GM23338 (cell line): Measurements from ENCODE around the gene LRMDA. TPM values are rescaled to one million over a fixed set of nuclear protein-coding genes. Genes with fewer than 3 reads are reported as not detected.

Experiments used
- ATAC-seq: fragments of 200-7000 bp; cut with Tn5 transposase; 3 replicates; pipeline ENCODE4 v1.9.1; 2020
- DNase-seq: peaks from one replicate; pipeline ENCODE4 v3.0.0-alpha.2; 2015; ENCODE audit warnings: low spot score
- H2AFZ ChIP-seq: fragments of 200-600 bp; sonication (generic); 2 replicates; pipeline ENCODE4 v1.8.0; 2016; ENCODE audit warnings: antibody characterized with exemption, mild to moderate bottlenecking, moderate library complexity
- H3F3A ChIP-seq: fragments of 200-600 bp; sonication (generic); replicated peaks from 2 replicates; pipeline ENCODE4 v1.8.0; 2017; ENCODE audit warnings: antibody characterized with exemption, mixed run types, low read depth
- H3K27ac ChIP-seq: fragments of 200-600 bp; sonication (generic); 2 replicates; pipeline ENCODE4 v1.6.1; 2016; ENCODE audit warnings: low read depth
- H3K27me3 ChIP-seq: fragments of 200-600 bp; sonication (generic); 2 replicates; pipeline ENCODE4 v1.8.0; 2016; ENCODE audit warnings: mild to moderate bottlenecking, mixed run types, moderate library complexity; ENCODE audit not compliant: insufficient read depth
- H3K36me3 ChIP-seq: fragments of 200-600 bp; sonication (generic); 2 replicates; pipeline ENCODE4 v1.8.0; 2016; ENCODE audit warnings: mild to moderate bottlenecking; ENCODE audit not compliant: insufficient read depth
- H3K4me1 ChIP-seq: fragments of 200-600 bp; sonication (generic); 2 replicates; pipeline ENCODE4 v1.8.0; 2016; ENCODE audit warnings: mild to moderate bottlenecking, moderate library complexity; ENCODE audit not compliant: insufficient read depth
- H3K4me2 ChIP-seq: fragments of 200-600 bp; sonication (generic); 2 replicates; pipeline ENCODE4 v1.7.1; 2017; ENCODE audit warnings: mixed run types
- H3K4me3 ChIP-seq: fragments of 200-600 bp; sonication (generic); 2 replicates; pipeline ENCODE4 v1.6.1; 2016; ENCODE audit warnings: mixed run types
- H3K79me2 ChIP-seq: fragments of 200-600 bp; sonication (generic); replicated peaks from 2 replicates; pipeline ENCODE4 v1.8.0; 2017; ENCODE audit warnings: mild to moderate bottlenecking; ENCODE audit not compliant: insufficient read depth
- H3K9me2 ChIP-seq: fragments of 200-600 bp; sonication (generic); 2 replicates; pipeline ENCODE4 v1.8.0; 2017; ENCODE audit not compliant: insufficient read depth
- H4K20me1 ChIP-seq: fragments of 200-600 bp; sonication (generic); replicated peaks from 2 replicates; pipeline ENCODE4 v1.8.0; 2017; ENCODE audit warnings: mild to moderate bottlenecking; ENCODE audit not compliant: insufficient read depth
- H3K27ac Mint-ChIP-seq: 2 replicates; pipeline ENCODE4 v1.8.0; 2020; ENCODE audit warnings: inconsistent platforms, mild to moderate bottlenecking, moderate library complexity, mixed read lengths
- H3K27me3 Mint-ChIP-seq: 3 replicates; pipeline ENCODE4 v1.8.0; 2022; ENCODE audit warnings: low read depth, mild to moderate bottlenecking, moderate library complexity, mixed read lengths, inconsistent platforms; ENCODE audit not compliant: insufficient read depth, poor library complexity
- H3K36me3 Mint-ChIP-seq: 3 replicates; pipeline ENCODE4 v1.8.0; 2021; ENCODE audit warnings: low read depth, mild to moderate bottlenecking, inconsistent platforms, moderate library complexity, mixed read lengths
- H3K4me1 Mint-ChIP-seq: 3 replicates; pipeline ENCODE4 v1.8.0; 2020; ENCODE audit warnings: mild to moderate bottlenecking, inconsistent platforms, mixed read lengths
- H3K4me3 Mint-ChIP-seq: 3 replicates; pipeline ENCODE4 v1.8.0; 2021; ENCODE audit warnings: moderate library complexity, mild to moderate bottlenecking, inconsistent platforms, mixed read lengths
- H3K9me3 Mint-ChIP-seq: 3 replicates; pipeline ENCODE4 v1.8.0; 2020; ENCODE audit warnings: moderate library complexity, mild to moderate bottlenecking, inconsistent platforms, mixed read lengths
- CREB1 ChIP-seq: fragments of 250-450 bp; sonication (Bioruptor Pico); IDR thresholded peaks from 2 replicates; pipeline ENCODE4 v1.5.0; 2020; ENCODE audit warnings: low read depth, mild to moderate bottlenecking, moderate library complexity
- CTCF ChIP-seq, 2 experiments: fragments of 200-600 bp in 1 of 2; sonication (generic) in 1 of 2; conservative IDR thresholded peaks; 2 replicates each; pipeline versions ENCODE4 v1.5.1 to v1.6.1; 2016 to 2017; ENCODE audit warnings: antibody characterized with exemption in 2 of 2, low read depth in 2 of 2, mild to moderate bottlenecking in 2 of 2, moderate library complexity in 1 of 2
- ETS1 ChIP-seq: IDR thresholded peaks from 2 replicates; pipeline ENCODE4 v1.6.1; 2016; ENCODE audit warnings: antibody characterized with exemption
- EZH2 ChIP-seq: fragments of 200-600 bp; sonication (generic); IDR thresholded peaks from one replicate; pipeline ENCODE4 v1.8.0; 2017; ENCODE audit warnings: antibody characterized with exemption, mild to moderate bottlenecking, low read depth; ENCODE audit not compliant: unreplicated experiment
- EZH2phosphoT487 ChIP-seq: fragments of 200-600 bp; sonication (generic); IDR thresholded peaks from one replicate; pipeline ENCODE4 v1.8.1; 2018; ENCODE audit warnings: antibody characterized with exemption; ENCODE audit not compliant: unreplicated experiment
- JUNB ChIP-seq: IDR thresholded peaks from one replicate; pipeline ENCODE4 v1.6.1; 2016; ENCODE audit warnings: antibody characterized with exemption; ENCODE audit not compliant: unreplicated experiment
- NANOG ChIP-seq: IDR thresholded peaks from 2 replicates; pipeline ENCODE4 v1.6.1; 2016; ENCODE audit warnings: antibody characterized with exemption, borderline replicate concordance
- POLR2AphosphoS5 ChIP-seq: IDR thresholded peaks from 2 replicates; pipeline ENCODE4 v1.6.1; 2016; ENCODE audit warnings: antibody characterized with exemption, low read depth
- REST ChIP-seq: IDR thresholded peaks from one replicate; pipeline ENCODE4 v1.6.1; 2018; ENCODE audit warnings: antibody characterized with exemption; ENCODE audit not compliant: unreplicated experiment
- STAT1 ChIP-seq: IDR thresholded peaks from one replicate; pipeline ENCODE4 v1.6.1; 2016; ENCODE audit warnings: antibody characterized with exemption; ENCODE audit not compliant: unreplicated experiment
- ZNF114 ChIP-seq: fragments of 250-450 bp; sonication (Bioruptor Pico); IDR thresholded peaks from 2 replicates; pipeline ENCODE4 v1.5.0; 2020; ENCODE audit warnings: mild to moderate bottlenecking, moderate library complexity
- ZNF331 ChIP-seq: fragments of 250-450 bp; sonication (Bioruptor Pico); IDR thresholded peaks from 2 replicates; pipeline ENCODE4 v1.5.0; 2020; ENCODE audit warnings: low read depth, mild to moderate bottlenecking, moderate library complexity
- ZNF462 ChIP-seq: fragments of 250-450 bp; sonication (Bioruptor Pico); IDR thresholded peaks from 2 replicates; pipeline ENCODE4 v1.5.0; 2020; ENCODE audit warnings: mild to moderate bottlenecking, moderate library complexity
- polyA plus RNA-seq: library from polyadenylated mRNA; unstranded; fragments of >200 nt; fragmentation: Nextera tagmentation; extraction: Ambion mirVana; gene quantifications from 2 replicates; pipeline ENCODE4 v1.2.1, GENCODE V29; 2016
- total RNA-seq: library from RNA; depleted of rRNA; stranded (reverse); fragments of >200 nt; shearing (Covaris generic); gene quantifications from 2 replicates; pipeline ENCODE4 v1.2.3, GENCODE V29; 2014

The LRMDA gene
- total and polyA plus RNA-seq, 2 experiments from 2014 or later, result 0.90 to 1.8 TPM

- H4K20me1 ChIP-seq, result no peaks in the 10 kb centered on the region
- Mint-ChIP-seq H3K27me3 (no peaks in the 10 kb centered on the region), H3K27ac (no peak overlapping the region), H3K4me3 (no peak overlapping the region), H3K36me3 (no peaks in the 10 kb centered on the region), H3K4me1 (peaks cover 2% of the 10 kb centered on the region; the same call in 1 of the 3 replicates), H3K9me3 (no peaks in the 10 kb centered on the region)
- no peak for TF ChIP-seq JUNB
- no peak for TF ChIP-seq CREB1
- no peak for TF ChIP-seq REST
- TF ChIP-seq POLR2AphosphoS5, result no peak
- no peak for TF ChIP-seq CTCF (conservative IDR thresholded peaks at IDR 0.05; ENCODE audit: low read depth in 2 of 2)
- TF ChIP-seq ZNF114 (CRISPR knock-in tag), result no peak
- TF ChIP-seq STAT1, result no peak
- TF ChIP-seq ZNF331 (CRISPR knock-in tag), result no peak
- no peak for TF ChIP-seq EZH2phosphoT487
- TF ChIP-seq NANOG, result no peak
- no peak for TF ChIP-seq EZH2
- TF ChIP-seq ZNF462 (CRISPR knock-in tag), result no peak
- TF ChIP-seq ETS1, result no peak
- H2AFZ ChIP-seq, result no peak overlapping the region; the same call in 1 of the 2 replicates
- H3K36me3 ChIP-seq, result no peaks in the 10 kb centered on the region
- no peaks in the 10 kb centered on the region for H3F3A ChIP-seq
- no peaks in the 10 kb centered on the region for H3K4me1 ChIP-seq
- no peaks in the 10 kb centered on the region for H3K79me2 ChIP-seq
- ATAC-seq (no peak), DNase-seq (no peak)
- no peak overlapping the region for H3K4me2 ChIP-seq
- H3K27me3 ChIP-seq, result no peaks in the 10 kb centered on the region
- H3K27ac ChIP-seq, result no peak overlapping the region
- no peaks in the 10 kb centered on the region for H3K9me2 ChIP-seq
- H3K4me3 ChIP-seq, result no peak overlapping the region
These were observed 468.5 kb downstream of the LRMDA start for GRCh38 chr10:75899816-75900390.
